Karpas-422 (cell line): ENCODE results near the gene ZNF516. TPM values are rescaled to one million over a fixed set of nuclear protein-coding genes. Genes with fewer than 3 reads are reported as not detected.

Experiments
- DNase-seq: peaks from one replicate; pipeline ENCODE4 v3.0.0-alpha.2; 2015
- H2AFZ ChIP-seq: fragments of 200-600 bp; sonication (generic); 2 replicates; pipeline ENCODE4 v1.6.1; 2014; ENCODE audit warnings: antibody characterized with exemption, low read length, mixed read lengths
- H3K27ac ChIP-seq: fragments of 200-600 bp; sonication (generic); 2 replicates; pipeline ENCODE4 v1.5.1; 2014; ENCODE audit warnings: mild to moderate bottlenecking, low read length, moderate library complexity
- H3K27me3 ChIP-seq: fragments of 200-600 bp; sonication (generic); 2 replicates; pipeline ENCODE4 v1.6.1; 2014; ENCODE audit warnings: low read length, mixed read lengths
- H3K36me3 ChIP-seq: fragments of 200-600 bp; sonication (generic); 2 replicates; pipeline ENCODE4 v1.6.1; 2014; ENCODE audit warnings: low read length, mixed read lengths; ENCODE audit not compliant: insufficient read depth
- H3K4me1 ChIP-seq: fragments of 200-600 bp; sonication (generic); 2 replicates; pipeline ENCODE4 v1.6.1; 2014; ENCODE audit warnings: mild to moderate bottlenecking, low read length, mixed read lengths
- H3K4me2 ChIP-seq: fragments of 200-600 bp; sonication (generic); 2 replicates; pipeline ENCODE4 v1.6.1; 2014; ENCODE audit warnings: low read length, low read depth, mild to moderate bottlenecking; ENCODE audit not compliant: poor library complexity, severe bottlenecking
- H3K4me3 ChIP-seq: fragments of 200-600 bp; sonication (generic); 2 replicates; pipeline ENCODE4 v1.5.1; 2014; ENCODE audit warnings: mild to moderate bottlenecking, antibody characterized with exemption, low read length, mixed read lengths
- H3K79me2 ChIP-seq: fragments of 200-600 bp; sonication (generic); 2 replicates; pipeline ENCODE4 v1.6.1; 2014; ENCODE audit warnings: mild to moderate bottlenecking, low read length, mixed read lengths
- H3K9ac ChIP-seq: fragments of 200-600 bp; sonication (generic); 2 replicates; pipeline ENCODE4 v1.6.0; 2014; ENCODE audit warnings: low read length
- H3K9me2 ChIP-seq: fragments of 200-600 bp; sonication (generic), shearing (Covaris generic); replicated peaks from 2 replicates; pipeline ENCODE4 v1.6.0; 2014; ENCODE audit warnings: mild to moderate bottlenecking, low read length, moderate library complexity; ENCODE audit not compliant: insufficient read depth
- H3K9me3 ChIP-seq: fragments of 300-700, 200-600 bp; sonication (generic); 2 replicates; pipeline ENCODE4 v1.6.1; 2014; ENCODE audit warnings: low read length, mixed read lengths
- H4K20me1 ChIP-seq: fragments of 200-600 bp; sonication (generic); 2 replicates; pipeline ENCODE4 v1.6.1; 2014; ENCODE audit warnings: mild to moderate bottlenecking, antibody characterized with exemption, low read length, low read depth; ENCODE audit not compliant: insufficient read depth
- total RNA-seq: library from RNA; depleted of rRNA; stranded (reverse); fragments of >200 nt; shearing (Covaris generic); gene quantifications from 2 replicates; pipeline ENCODE4 v1.2.3, GENCODE V29; 2014; ENCODE audit warnings: low replicate concordance

Gene ZNF516
- total RNA-seq, 1 experiment from 2014 or later = 41.0 TPM

DNA sequence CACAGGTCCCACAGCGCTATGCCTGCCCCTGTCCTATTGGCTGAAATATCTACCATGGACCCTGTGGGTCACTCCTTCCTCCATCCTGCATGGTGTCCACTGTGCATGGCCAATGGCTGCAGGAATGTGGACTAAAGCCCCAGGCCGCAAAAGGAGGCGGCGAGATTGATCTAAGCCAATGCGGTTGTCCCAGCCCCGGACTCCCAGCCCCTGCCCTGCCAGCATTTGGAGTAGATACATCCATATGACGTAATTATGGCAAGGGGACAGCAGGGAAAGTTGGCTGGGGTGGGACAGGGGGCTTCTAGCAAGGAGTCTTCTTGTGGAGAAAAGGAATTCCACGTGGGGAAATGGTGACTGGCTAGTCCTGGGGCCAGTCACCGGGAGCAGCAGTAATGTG, 11.4 kb upstream of the ZNF516 start:
- DNase-seq = no peak
- Histone ChIP-seq H3K27ac (no peak overlapping the region), H3K36me3 (no peaks in the 10 kb centered on the region)

GRCh38 chr18:76505614-76506013, 10.6 kb upstream of the ZNF516 start:
- H3K9ac ChIP-seq = no peak overlapping the region
- DNase-seq = no peak
- H3K4me3 ChIP-seq = no peak overlapping the region
- H3K4me2 ChIP-seq = no peak overlapping the region
- no peaks in the 10 kb centered on the region for H3K79me2 ChIP-seq
- H2AFZ ChIP-seq = no peak overlapping the region
- H4K20me1 ChIP-seq = no peaks in the 10 kb centered on the region
- no peaks in the 10 kb centered on the region for H3K27me3 ChIP-seq
- no peak overlapping the region for H3K27ac ChIP-seq
- no peaks in the 10 kb centered on the region for H3K36me3 ChIP-seq
- no peaks in the 10 kb centered on the region for H3K9me2 ChIP-seq
- H3K9me3 ChIP-seq = no peaks in the 10 kb centered on the region
- H3K4me1 ChIP-seq = peaks cover under 1% of the 10 kb centered on the region

More for the DNA sequence above, 11.4 kb upstream of the ZNF516 start:
- no peak overlapping the region for H2AFZ ChIP-seq
- H3K9ac ChIP-seq = no peak overlapping the region
- H3K4me1 ChIP-seq = no peaks in the 10 kb centered on the region
- H3K27me3 ChIP-seq = no peaks in the 10 kb centered on the region
- H3K9me2 ChIP-seq = no peaks in the 10 kb centered on the region
- no peak overlapping the region for H3K4me2 ChIP-seq
- H3K4me3 ChIP-seq = no peak overlapping the region
- H3K79me2 ChIP-seq = no peaks in the 10 kb centered on the region
- no peaks in the 10 kb centered on the region for H4K20me1 ChIP-seq
- H3K9me3 ChIP-seq = no peaks in the 10 kb centered on the region

GRCh38 chr18:76504749-76505148, 9.7 kb upstream of the ZNF516 start:
- Histone ChIP-seq H3K4me2 (no peak overlapping the region), H2AFZ (no peak overlapping the region), H3K9me3 (no peaks in the 10 kb centered on the region), H3K9ac (no peak overlapping the region), H4K20me1 (no peaks in the 10 kb centered on the region), H3K27me3 (no peaks in the 10 kb centered on the region), H3K9me2 (no peaks in the 10 kb centered on the region), H3K27ac (no peak overlapping the region), H3K4me1 (peaks cover 8% of the 10 kb centered on the region), H3K36me3 (no peaks in the 10 kb centered on the region), H3K4me3 (no peak overlapping the region), H3K79me2 (no peaks in the 10 kb centered on the region)
- DNase-seq = no peak

DNA sequence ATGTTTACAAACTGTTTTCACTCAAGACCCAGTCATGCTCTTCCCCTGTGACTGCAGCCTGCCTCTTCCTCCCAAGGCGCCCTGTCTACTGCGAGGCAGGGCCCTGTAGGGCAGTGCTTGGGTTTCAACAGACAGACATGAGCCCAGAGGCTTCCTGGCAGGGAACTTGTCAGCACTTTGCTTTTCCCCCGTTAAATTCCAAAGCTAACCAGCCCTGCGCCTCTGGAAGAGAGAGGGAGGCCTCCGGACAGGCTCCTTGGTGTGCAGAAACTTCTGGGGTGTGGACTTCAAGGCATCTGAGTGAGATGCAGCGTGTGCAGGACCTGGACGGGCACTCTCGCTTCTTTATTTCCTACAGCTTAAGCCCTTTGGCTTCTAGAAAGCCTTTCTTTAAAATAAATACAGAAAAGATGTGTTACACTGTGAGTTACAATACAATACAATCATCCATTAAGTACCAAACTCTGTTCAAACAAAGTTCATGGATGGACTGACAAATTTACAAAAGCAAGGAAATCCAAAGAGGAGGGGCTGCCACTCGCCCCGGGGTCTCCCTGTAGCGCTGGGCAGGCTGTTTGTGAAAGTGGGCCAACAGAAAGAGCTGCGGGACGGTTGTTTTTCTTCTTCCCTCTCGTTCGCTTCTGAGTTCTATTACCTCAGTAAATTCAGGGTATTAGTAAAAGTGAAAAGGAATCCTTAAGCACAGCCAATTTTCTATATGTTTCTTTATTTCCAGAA, 8.8 kb upstream of the ZNF516 start:
- no peak overlapping the region for H3K27ac ChIP-seq
- no peaks in the 10 kb centered on the region for H3K9me2 ChIP-seq
- H3K79me2 ChIP-seq = no peaks in the 10 kb centered on the region
- no peak for DNase-seq
- no peaks in the 10 kb centered on the region for H3K36me3 ChIP-seq
- no peaks in the 10 kb centered on the region for H3K27me3 ChIP-seq
- no peaks in the 10 kb centered on the region for H3K9me3 ChIP-seq
- no peak overlapping the region for H3K4me3 ChIP-seq
- peaks cover 18% of the 10 kb centered on the region for H3K4me1 ChIP-seq
- no peaks in the 10 kb centered on the region for H4K20me1 ChIP-seq
- no peak overlapping the region for H2AFZ ChIP-seq
- no peak overlapping the region for H3K9ac ChIP-seq
- H3K4me2 ChIP-seq = no peak overlapping the region

DNA sequence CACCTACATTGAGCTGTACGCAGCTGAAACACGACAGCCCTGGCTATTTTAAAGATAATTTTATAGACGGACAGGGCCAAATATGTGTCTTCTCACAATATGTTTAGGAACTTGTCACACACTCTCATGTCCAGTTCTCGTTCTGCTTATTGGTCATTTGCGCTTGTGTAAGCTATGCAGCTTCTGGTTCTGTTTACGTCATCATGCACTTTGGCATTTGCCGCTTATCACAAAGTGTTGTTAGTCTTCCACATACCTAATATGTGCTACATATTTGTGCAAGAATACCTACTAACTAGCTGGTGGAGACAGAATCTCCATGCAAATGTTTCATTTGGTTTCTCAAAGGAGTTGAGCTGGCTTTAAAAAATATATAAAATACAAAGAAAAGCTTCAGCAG, 7.5 kb upstream of the ZNF516 start:
- Histone ChIP-seq H3K79me2 (no peaks in the 10 kb centered on the region), H3K9ac (no peak overlapping the region), H3K9me2 (no peaks in the 10 kb centered on the region), H3K4me3 (no peak overlapping the region), H2AFZ (no peak overlapping the region), H3K9me3 (no peaks in the 10 kb centered on the region), H3K36me3 (no peaks in the 10 kb centered on the region), H4K20me1 (no peaks in the 10 kb centered on the region), H3K27me3 (no peaks in the 10 kb centered on the region), H3K27ac (no peak overlapping the region), H3K4me1 (peaks cover 30% of the 10 kb centered on the region), H3K4me2 (no peak overlapping the region)
- no peak for DNase-seq

DNA sequence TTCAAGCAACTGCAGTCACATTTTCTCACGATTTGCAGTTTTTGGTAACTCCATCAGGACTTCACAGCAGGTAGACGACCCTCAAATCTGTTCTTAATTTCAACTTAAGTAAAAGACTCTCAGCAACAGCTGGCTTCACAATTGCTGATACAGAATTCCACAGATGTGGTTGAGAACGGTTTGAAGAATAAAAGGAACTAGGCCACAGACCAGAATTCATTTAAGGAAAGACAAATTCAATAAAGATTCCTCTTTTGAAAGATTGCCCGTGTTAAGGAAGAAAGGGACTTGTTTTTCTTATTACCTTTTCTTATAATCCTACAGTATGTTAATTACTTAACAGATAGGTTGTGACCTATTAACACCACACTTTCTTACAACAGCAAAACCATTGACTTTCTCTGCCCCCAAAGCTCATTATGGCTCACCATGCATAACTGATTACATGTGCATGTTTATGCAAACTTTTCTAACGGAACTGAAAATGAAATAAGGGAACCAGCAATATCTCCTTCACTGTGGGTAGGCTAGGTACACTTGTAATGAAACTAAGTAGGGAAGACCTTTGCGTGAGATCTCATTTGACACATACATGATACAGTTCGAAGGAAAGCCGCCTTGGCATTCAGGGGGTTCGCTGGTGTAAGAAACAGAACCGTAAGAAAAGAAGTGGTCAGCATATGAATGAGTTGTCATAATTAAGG, 4.7 kb upstream of the ZNF516 start:
- no peaks in the 10 kb centered on the region for H3K9me3 ChIP-seq
- H3K9me2 ChIP-seq = no peaks in the 10 kb centered on the region
- H3K4me3 ChIP-seq = peak overlapping the region; percentile 48
- H3K4me1 ChIP-seq = peaks cover 49% of the 10 kb centered on the region
- H3K4me2 ChIP-seq = peak overlapping the region; percentile 71
- no peaks in the 10 kb centered on the region for H3K36me3 ChIP-seq
- H3K79me2 ChIP-seq = peaks cover 5% of the 10 kb centered on the region; the same call in 1 of the 2 replicates
- peak overlapping the region; percentile 26; the same call in 1 of the 2 replicates for H2AFZ ChIP-seq
- DNase-seq = peak; percentile 98
- H3K27me3 ChIP-seq = no peaks in the 10 kb centered on the region
- H4K20me1 ChIP-seq = no peaks in the 10 kb centered on the region
- peak overlapping the region; percentile 65 for H3K9ac ChIP-seq
- H3K27ac ChIP-seq = peak overlapping the region; percentile 96

DNA sequence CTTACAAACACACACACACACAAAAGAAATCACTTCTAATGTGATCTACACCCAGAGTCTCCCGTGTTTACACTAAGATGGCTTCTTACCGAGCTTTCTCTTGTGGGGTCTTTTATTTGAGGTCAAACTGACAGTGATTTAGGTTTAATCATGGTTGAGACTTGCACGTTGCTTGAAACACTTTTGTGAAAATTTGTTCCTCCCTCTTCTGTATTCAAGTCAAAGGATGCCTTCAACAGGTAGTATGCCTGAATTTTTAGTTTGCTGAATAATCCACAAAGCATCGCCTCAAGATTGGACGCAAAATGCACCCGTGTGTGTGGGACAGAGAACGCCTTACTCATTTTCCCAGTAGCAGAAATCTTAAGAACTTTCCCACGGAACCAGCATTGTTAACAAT, 4.0 kb upstream of the ZNF516 start:
- Histone ChIP-seq H3K9me3 (no peaks in the 10 kb centered on the region), H3K4me1 (peaks cover 49% of the 10 kb centered on the region), H2AFZ (peak overlapping the region; percentile 69), H3K27ac (peak overlapping the region; percentile 96), H3K9ac (peak overlapping the region; percentile 65), H3K27me3 (no peaks in the 10 kb centered on the region), H3K36me3 (no peaks in the 10 kb centered on the region), H3K79me2 (peaks cover 5% of the 10 kb centered on the region; the same call in 1 of the 2 replicates), H4K20me1 (no peaks in the 10 kb centered on the region), H3K4me3 (peak overlapping the region; percentile 30), H3K9me2 (no peaks in the 10 kb centered on the region), H3K4me2 (peak overlapping the region; percentile 71)
- peak; percentile 71 for DNase-seq

DNA sequence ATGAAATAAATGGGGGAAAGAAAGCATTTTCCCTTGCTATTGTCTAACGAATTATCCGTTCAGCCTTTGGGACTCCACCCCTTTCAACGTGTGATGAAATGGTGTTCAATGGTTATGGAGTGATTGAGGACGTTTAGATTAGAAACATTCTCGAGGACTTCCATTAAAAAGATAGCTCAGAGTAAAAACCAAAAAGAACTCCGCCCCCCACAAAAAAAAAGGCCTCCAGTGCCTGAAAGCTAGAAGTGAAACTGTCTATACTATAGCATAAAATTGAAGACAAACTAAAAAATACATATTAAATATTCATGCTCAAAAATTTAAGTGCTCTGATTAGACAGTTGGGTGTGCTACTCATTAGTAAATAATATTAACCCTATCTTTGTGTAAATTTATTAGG, 3.0 kb upstream of the ZNF516 start:
- peak overlapping the region; percentile 65 for H3K9ac ChIP-seq
- no peaks in the 10 kb centered on the region for H4K20me1 ChIP-seq
- peak overlapping the region; percentile 71 for H3K4me2 ChIP-seq
- H3K9me3 ChIP-seq = no peaks in the 10 kb centered on the region
- H3K27me3 ChIP-seq = no peaks in the 10 kb centered on the region
- H2AFZ ChIP-seq = peak overlapping the region; percentile 69
- DNase-seq = peak; percentile 93
- H3K4me3 ChIP-seq = peak overlapping the region; percentile 23
- peaks cover 57% of the 10 kb centered on the region for H3K4me1 ChIP-seq
- peaks cover 5% of the 10 kb centered on the region; the same call in 1 of the 2 replicates for H3K79me2 ChIP-seq
- no peaks in the 10 kb centered on the region for H3K9me2 ChIP-seq
- no peaks in the 10 kb centered on the region for H3K36me3 ChIP-seq
- peak overlapping the region; percentile 96 for H3K27ac ChIP-seq
